AG04450 (cell line): ENCODE measurements around the gene TCF7L1. TPM values are rescaled to one million over a fixed set of nuclear protein-coding genes. Genes with fewer than 3 reads are reported as not detected.
"Not testable (repeated sequence)": the region's sequence is repeated elsewhere in the genome, so short reads cannot be mapped to it uniquely, and the experiment has no call there.

Experiments
- CTCF ChIA-PET: fragments of 300-600, 350-600 bp; formaldehyde crosslinking; extraction: SDS; loops from one replicate; lab custom pipeline; 2022; ENCODE audit warnings: antibody characterized with exemption, inconsistent platforms; lab: Charles Lee
- POLR2A ChIA-PET: fragments of 350-600 bp; formaldehyde crosslinking; extraction: SDS; loops from one replicate; lab custom pipeline; 2021; ENCODE audit warnings: antibody characterized with exemption, inconsistent platforms; lab: Yijun Ruan, JAX
- DNase-seq: peaks from one replicate; pipeline ENCODE4 v3.0.0-alpha.2; 2011; ENCODE audit warnings: low read depth, low spot score
- H3K27ac ChIP-seq: one replicate; pipeline ENCODE4 v1.5.1; 2012; ENCODE audit warnings: low read depth, low read length, control low read depth
- H3K27me3 ChIP-seq: one replicate; pipeline ENCODE4 v1.6.0; 2012; ENCODE audit warnings: low read length; ENCODE audit not compliant: control insufficient read depth, insufficient read depth
- H3K4me3 ChIP-seq: 2 replicates; pipeline ENCODE4 v1.5.1; 2011; ENCODE audit warnings: mild to moderate bottlenecking, low read depth, low read length, control low read depth
- H3K9me3 ChIP-seq: 2 replicates; pipeline ENCODE4 v1.5.1; 2012; ENCODE audit warnings: low read length; ENCODE audit not compliant: control insufficient read depth, insufficient read depth
- polyA plus RNA-seq: library from polyadenylated mRNA; depleted of rRNA; stranded (reverse); fragments of >200 nt; gene quantifications from 2 replicates; pipeline ENCODE4 v1.2.3, GENCODE V29; 2011
- TF ChIP-seq, protein P1 (sequence below): IDR thresholded peaks from 2 replicates; pipeline ENCODE4 v1.5.1; 2011; ENCODE audit warnings: low read depth, low read length, control low read depth, inconsistent platforms

Gene TCF7L1
- polyA plus RNA-seq, 1 experiment: 2.7 TPM

- ChIA-PET POLR2A (interaction anchor here (1.0 kb wide), 1 partner anchor 10 kb away, joined by 3 read pairs; no protein-coding TSS in a partner anchor), CTCF (interaction anchor here (1.6 kb wide), 1 partner anchor 15 kb away, joined by 8 read pairs; no protein-coding TSS in a partner anchor)
- Histone ChIP-seq H3K27me3 (no peaks in the 10 kb centered on the region), H3K9me3 (no peaks in the 10 kb centered on the region), H3K27ac (no peak overlapping the region), H3K4me3 (no peak overlapping the region)
- DNase-seq: no peak
- TF ChIP-seq, protein P1, sequence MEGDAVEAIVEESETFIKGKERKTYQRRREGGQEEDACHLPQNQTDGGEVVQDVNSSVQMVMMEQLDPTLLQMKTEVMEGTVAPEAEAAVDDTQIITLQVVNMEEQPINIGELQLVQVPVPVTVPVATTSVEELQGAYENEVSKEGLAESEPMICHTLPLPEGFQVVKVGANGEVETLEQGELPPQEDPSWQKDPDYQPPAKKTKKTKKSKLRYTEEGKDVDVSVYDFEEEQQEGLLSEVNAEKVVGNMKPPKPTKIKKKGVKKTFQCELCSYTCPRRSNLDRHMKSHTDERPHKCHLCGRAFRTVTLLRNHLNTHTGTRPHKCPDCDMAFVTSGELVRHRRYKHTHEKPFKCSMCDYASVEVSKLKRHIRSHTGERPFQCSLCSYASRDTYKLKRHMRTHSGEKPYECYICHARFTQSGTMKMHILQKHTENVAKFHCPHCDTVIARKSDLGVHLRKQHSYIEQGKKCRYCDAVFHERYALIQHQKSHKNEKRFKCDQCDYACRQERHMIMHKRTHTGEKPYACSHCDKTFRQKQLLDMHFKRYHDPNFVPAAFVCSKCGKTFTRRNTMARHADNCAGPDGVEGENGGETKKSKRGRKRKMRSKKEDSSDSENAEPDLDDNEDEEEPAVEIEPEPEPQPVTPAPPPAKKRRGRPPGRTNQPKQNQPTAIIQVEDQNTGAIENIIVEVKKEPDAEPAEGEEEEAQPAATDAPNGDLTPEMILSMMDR: no peak
These were observed 181.7 kb downstream of the TCF7L1 start for GRCh38 chr2:85314884-85315242.

GRCh38 chr2:85315921-85316320, 182.7 kb downstream of the TCF7L1 start:
- DNase-seq, CTCF ChIA-PET, H3K27me3 ChIP-seq, POLR2A ChIA-PET, H3K9me3 ChIP-seq, H3K27ac ChIP-seq, H3K4me3 ChIP-seq: not testable (repeated sequence)

DNA sequence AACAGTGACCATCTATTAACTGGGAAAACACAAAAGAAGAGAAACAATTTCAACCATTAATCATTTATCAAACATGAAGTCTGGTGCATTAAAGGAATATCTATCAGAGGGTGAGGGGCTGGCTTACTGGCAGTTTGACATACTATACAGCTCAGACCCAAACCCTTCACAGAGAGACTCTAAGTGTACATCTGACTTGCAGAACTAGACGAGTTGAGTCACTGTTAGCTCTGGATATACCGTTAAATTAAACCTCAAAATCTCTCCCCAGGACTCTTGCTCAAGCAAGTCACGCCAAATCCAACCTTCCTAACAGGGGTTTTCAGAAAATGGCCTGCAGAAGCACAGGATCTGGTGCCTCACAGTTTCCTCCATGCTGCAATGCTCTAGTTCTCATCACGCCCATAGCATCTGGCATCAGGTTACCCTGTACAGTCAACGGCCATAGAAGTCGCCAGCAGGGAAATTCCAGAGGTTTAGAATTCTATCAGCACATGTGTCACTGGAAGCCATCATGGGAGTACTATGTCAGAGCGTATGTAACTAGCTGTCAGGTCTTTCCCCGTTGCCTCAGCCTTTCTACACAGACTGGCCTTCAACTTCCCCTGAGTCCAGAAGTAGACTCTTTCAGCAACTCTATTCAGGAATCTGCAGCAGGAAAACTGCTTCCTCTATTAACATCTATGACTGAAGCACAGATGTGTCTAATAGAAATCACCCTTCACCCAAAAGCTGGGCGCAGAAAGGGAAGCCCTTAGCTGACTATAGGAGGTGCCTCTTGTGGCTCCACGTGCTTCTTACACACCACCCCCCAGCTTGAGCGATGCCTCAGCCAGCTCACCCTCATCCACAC, 185.3 kb downstream of the TCF7L1 start:
- ChIA-PET POLR2A (interaction anchor here (0.7 to 1.3 kb wide), 3 partner anchors 16 to 229 kb away, joined by 3 to 8 read pairs (median 4); partner anchors contain the start of genes ELMOD3 and RETSAT), CTCF (interaction anchor here (0.6 to 2.5 kb wide), 3 partner anchors 18 to 220 kb away, joined by 3 to 9 read pairs (median 3); partner anchors contain the start of gene MAT2A)
- no peak for DNase-seq
- TF ChIP-seq, protein P1: no peak
- Histone ChIP-seq H3K9me3 (no peaks in the 10 kb centered on the region; the same call in 1 of the 2 replicates), H3K4me3 (no peak overlapping the region), H3K27me3 (no peaks in the 10 kb centered on the region), H3K27ac (peak overlapping the region; percentile 65)

DNA sequence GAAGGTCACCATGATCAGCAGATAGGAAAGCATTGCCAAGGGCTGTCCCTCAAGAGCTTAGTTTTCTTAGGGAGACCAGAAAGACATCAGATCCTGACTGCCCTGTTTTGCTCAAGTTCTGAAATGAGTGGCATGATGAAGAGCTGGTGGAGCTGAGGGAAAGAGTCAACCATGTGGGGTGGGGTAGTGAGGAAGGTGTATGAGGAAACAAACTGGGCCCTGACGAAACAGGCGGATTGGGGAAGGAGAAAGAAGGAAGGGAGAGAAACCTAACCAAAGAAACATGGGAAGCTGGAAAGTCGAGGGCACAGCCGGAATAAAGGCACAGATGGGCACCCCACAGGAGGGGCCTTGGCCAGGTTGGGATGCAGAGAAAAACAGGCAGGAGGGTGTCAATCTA, 186.6 kb downstream of the TCF7L1 start:
- ChIA-PET POLR2A (interaction anchor here (0.6 to 1.3 kb wide), 3 partner anchors 10 to 220 kb away, joined by 3 to 4 read pairs (median 3); partner anchors contain the start of genes ELMOD3 and RETSAT), CTCF (interaction anchor here (1.9 kb wide), 1 partner anchor 253 kb away, joined by 5 read pairs; no protein-coding TSS in a partner anchor)
- no peaks in the 10 kb centered on the region; the same call in 1 of the 2 replicates for H3K9me3 ChIP-seq
- DNase-seq: no peak
- H3K27ac ChIP-seq: no peak overlapping the region
- H3K4me3 ChIP-seq: no peak overlapping the region
- TF ChIP-seq, protein P1: no peak
- H3K27me3 ChIP-seq: no peaks in the 10 kb centered on the region

- no peak for DNase-seq
- Histone ChIP-seq H3K27me3 (no peaks in the 10 kb centered on the region), H3K27ac (no peak overlapping the region), H3K4me3 (no peak overlapping the region), H3K9me3 (no peaks in the 10 kb centered on the region; the same call in 1 of the 2 replicates)
- CTCF ChIA-PET: interaction anchor here (2.4 kb wide), 1 partner anchor 228 kb away, joined by 12 read pairs; no protein-coding TSS in a partner anchor
- POLR2A ChIA-PET: interaction anchor here (1.2 kb wide), 1 partner anchor 11 kb away, joined by 3 read pairs; no protein-coding TSS in a partner anchor
- TF ChIP-seq, protein P1: no peak
These were observed 190.3 kb downstream of the TCF7L1 start for GRCh38 chr2:85323351-85323987.

GRCh38 chr2:85323988-85324367, 190.8 kb downstream of the TCF7L1 start:
- not testable (repeated sequence) for H3K9me3 ChIP-seq, DNase-seq, H3K27ac ChIP-seq, H3K27me3 ChIP-seq, H3K4me3 ChIP-seq
- ChIA-PET CTCF (interaction anchor here (2.4 kb wide), 1 partner anchor 227 kb away, joined by 12 read pairs; no protein-coding TSS in a partner anchor), POLR2A (interaction anchor here (0.6 to 1.2 kb wide), 3 partner anchors 11 to 429 kb away, joined by 3 to 6 read pairs (median 4); no protein-coding TSS in a partner anchor)
